ENCODE data around the gene NPY4R2. TPM values are rescaled to one million over a fixed set of nuclear protein-coding genes. Genes with fewer than 3 reads are reported as not detected.
"Not testable (repeated sequence)": the region's sequence is repeated elsewhere in the genome, so short reads cannot be mapped to it uniquely, and the experiment has no call there.

NPY4R2 gene
- polyA plus RNA-seq, 1 experiment: 0.06 TPM

DNA sequence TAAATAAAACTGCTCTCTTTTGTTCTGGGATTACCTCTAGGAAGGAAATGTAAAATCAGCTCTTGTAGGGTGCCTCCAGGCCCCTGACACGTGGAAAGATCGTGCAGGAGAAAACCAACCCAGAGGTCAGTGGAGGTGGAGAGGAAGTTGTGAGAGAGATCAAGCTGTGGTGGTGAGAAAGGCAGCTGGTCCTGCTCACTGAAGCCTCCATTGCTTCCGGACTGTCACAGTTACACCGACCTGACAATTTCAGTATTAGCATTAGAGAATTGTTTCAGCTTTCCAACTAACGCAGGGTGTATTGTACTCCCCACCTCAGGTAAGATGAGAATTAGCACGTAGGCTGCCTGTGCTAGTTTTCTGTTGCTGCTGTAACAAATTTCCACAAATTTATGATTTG is 50.5 kb downstream of the NPY4R2 start:
- H3K4me3 ChIP-seq (ENCODE audit: low read depth, low read length); H3K27me3 ChIP-seq (ENCODE audit: control insufficient read depth, insufficient read depth, low read length); H3K9me3 ChIP-seq (ENCODE audit: control insufficient read depth, insufficient read depth, low read length); DNase-seq (ENCODE audit: low read depth, low spot score); H3K27ac ChIP-seq (ENCODE audit: low read depth, low read length); POLR2A ChIA-PET; CTCF ChIA-PET: not testable (repeated sequence)

GRCh38 chr10:47970047-47970446 is 51.6 kb downstream of the NPY4R2 start:
- DNase-seq (ENCODE audit: low read depth, low spot score); H3K27ac ChIP-seq (ENCODE audit: low read depth, low read length); H3K9me3 ChIP-seq (ENCODE audit: control insufficient read depth, insufficient read depth, low read length); H3K27me3 ChIP-seq (ENCODE audit: control insufficient read depth, insufficient read depth, low read length); POLR2A ChIA-PET; H3K4me3 ChIP-seq (ENCODE audit: low read depth, low read length); CTCF ChIA-PET: not testable (repeated sequence)

DNA sequence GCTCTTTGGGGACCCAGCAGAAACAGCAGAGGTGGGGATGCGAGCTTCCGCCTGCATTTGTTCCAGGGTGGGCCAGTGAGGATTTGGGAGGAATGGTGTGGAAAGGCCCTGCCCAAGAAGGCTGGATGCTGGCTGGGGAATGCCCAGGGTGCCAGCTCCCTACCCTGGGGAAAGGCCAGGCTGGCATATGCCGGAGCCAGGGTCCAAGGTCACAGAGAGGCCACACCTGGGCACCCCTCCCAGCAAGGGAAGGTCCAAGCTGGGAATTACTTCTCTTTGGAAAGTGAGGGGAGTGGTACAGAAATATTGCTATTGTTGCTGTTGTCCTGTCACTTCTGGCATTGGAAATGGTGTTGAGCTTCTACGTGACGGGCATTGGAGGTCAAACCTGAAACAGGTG is 53.1 kb downstream of the NPY4R2 start:
- H3K27ac ChIP-seq (ENCODE audit: low read depth, low read length); H3K9me3 ChIP-seq (ENCODE audit: control insufficient read depth, insufficient read depth, low read length); H3K27me3 ChIP-seq (ENCODE audit: control insufficient read depth, insufficient read depth, low read length); CTCF ChIA-PET; H3K4me3 ChIP-seq (ENCODE audit: low read depth, low read length); POLR2A ChIA-PET; DNase-seq (ENCODE audit: low read depth, low spot score): not testable (repeated sequence)

GRCh38 chr10:47972077-47972476 is 53.6 kb downstream of the NPY4R2 start:
- H3K27ac ChIP-seq (ENCODE audit: low read depth, low read length); H3K9me3 ChIP-seq (ENCODE audit: control insufficient read depth, insufficient read depth, low read length); POLR2A ChIA-PET; H3K27me3 ChIP-seq (ENCODE audit: control insufficient read depth, insufficient read depth, low read length); DNase-seq (ENCODE audit: low read depth, low spot score); H3K4me3 ChIP-seq (ENCODE audit: low read depth, low read length); CTCF ChIA-PET: not testable (repeated sequence)

Other genes starting within 250 kb of the NPY4R2 start
- gene SYT15B, start 155.1 kb upstream of the NPY4R2 start, polyA plus RNA-seq (2011; rRNA removed): 0.11 and 0.17 TPM in 2 replicates
- not detected in 2 replicates for gene FAM25C, start 81.1 kb downstream of the NPY4R2 start, polyA plus RNA-seq (2011; rRNA removed)

All from AG04450 (cell line).